Left colon (tissue), 2 donors: Measurements from ENCODE around the gene PITHD1. TPM values are rescaled to one million over a fixed set of nuclear protein-coding genes. Genes with fewer than 3 reads are reported as not detected.
"Not testable (repeated sequence)": the region's sequence is repeated elsewhere in the genome, so short reads cannot be mapped to it uniquely, and the experiment has no call there.

Experiments
- ATAC-seq: fragments of 200-7000 bp; cut with Tn5 transposase; one replicate; pipeline ENCODE4 v1.9.1; 2020; ENCODE audit warnings: mild to moderate bottlenecking, moderate library complexity
- DNase-seq, 2 donors: peaks; one replicate each; pipeline ENCODE4 v3.0.0-alpha.2; 2020
- intact Hi-C, 2 donors: fragments of 100-400 bp; cut with DNase I in 1 of 2; cut with micrococcal nuclease in 1 of 2; formaldehyde crosslinking; loops; one replicate each; pipeline versions ENCODE4 v1.11.2 to v1.14.0; 2022; cut with DNase I, micrococcal nuclease
- total RNA-seq, 2 donors: library from RNA; stranded (reverse); fragmentation: NEBNext Ultra II Directional; extraction: Animal tissue kit (Norgen Biotek cat#: 25700); gene quantifications; one replicate each; pipeline ENCODE4 v1.2.1, GENCODE V29; 2021
- donor health status: DM: no; HTN: no; CAD: no.
- donor health status: DM: yes; HTN: yes; CAD: no.

The PITHD1 gene
- total RNA-seq, 2 donors from 2014 or later, result 38.2 to 43.4 TPM

DNA sequence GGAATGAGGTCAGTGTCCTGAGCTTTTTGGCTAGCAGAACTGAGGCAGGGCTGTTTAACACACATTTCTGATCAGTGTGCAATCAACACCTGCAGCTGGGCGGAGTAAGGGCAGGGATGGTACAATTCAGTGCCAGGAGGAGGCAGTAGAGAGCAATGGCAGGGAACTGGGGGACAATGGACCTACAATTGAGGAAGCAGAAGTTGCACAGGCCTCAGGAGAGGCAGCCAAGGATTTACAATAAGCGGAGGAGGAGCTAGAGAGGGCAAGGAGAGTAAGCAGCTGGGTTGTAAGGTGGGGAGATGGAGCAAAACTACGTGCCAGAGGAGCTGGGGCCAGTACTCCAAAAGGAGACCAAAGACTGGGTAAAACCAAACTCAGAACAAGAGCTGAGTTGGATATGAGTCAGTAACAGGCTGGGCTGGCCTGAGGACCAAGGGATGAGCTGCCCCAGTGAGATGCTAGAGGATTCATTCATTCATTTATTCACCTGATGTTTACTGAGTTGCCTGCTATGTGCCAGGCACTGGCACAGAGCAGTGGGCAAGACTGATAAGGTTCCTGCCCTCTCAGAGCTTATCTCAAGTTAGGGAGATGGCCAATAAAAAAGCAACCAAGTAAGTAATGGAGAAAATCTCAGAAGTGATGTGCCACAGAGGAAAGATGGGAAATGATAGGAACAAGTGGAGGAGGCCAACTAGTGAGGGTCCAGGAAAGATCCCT lies 32.8 kb downstream of the PITHD1 start:
- intact Hi-C loops, result loop anchor here in 1 of 2 donors (10.0 kb wide), 1 partner anchor 104 kb away; the partner anchor contains the start of gene CNR2
- peak; percentile 80 to 83 for DNase-seq
- ATAC-seq, result peak; percentile 92

DNA sequence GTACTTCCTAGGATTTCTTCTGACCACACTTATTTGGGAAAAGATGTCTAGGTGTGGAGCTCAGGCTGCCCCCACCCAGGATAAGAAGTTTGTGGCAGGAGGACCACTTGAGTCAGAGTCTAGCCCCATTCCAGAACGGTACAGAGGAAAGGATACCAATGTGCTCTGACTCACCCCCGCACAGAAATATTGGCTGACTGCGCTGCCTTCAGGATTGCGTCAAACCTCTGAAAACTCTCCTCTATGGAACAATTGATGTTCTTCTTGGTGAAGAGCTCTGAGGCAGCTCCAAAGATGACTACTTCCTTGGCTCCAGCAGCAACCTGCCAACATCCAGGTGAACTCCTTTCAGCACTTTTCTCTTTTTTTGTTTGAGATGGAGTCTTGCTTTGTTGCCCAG lies 35.8 kb downstream of the PITHD1 start:
- no peak for DNase-seq
- intact Hi-C loops, result loop anchor here in 1 of 2 donors (10.0 kb wide), 1 partner anchor 101 kb away; the partner anchor contains the start of gene CNR2
- no peak for ATAC-seq

- intact Hi-C loops, result loop anchor here in 1 of 2 donors (10.0 kb wide), 1 partner anchor 98 kb away; the partner anchor contains the start of gene CNR2
- no peak for DNase-seq
- no peak for ATAC-seq
Observed at GRCh38 chr1:23816361-23816760, 38.1 kb downstream of the PITHD1 start.

- no peak for ATAC-seq
- DNase-seq, result no peak
- intact Hi-C loops, result loop anchor here in 1 of 2 donors (10.0 kb wide), 1 partner anchor 98 kb away; the partner anchor contains the start of gene CNR2
Observed at GRCh38 chr1:23816906-23817305, 38.7 kb downstream of the PITHD1 start.

- intact Hi-C loops, result loop anchor here in 1 of 2 donors (10.0 kb wide), 1 partner anchor 97 kb away; the partner anchor contains the start of gene CNR2
- DNase-seq, result no peak
- ATAC-seq, result no peak
Observed at GRCh38 chr1:23817633-23818032, 39.4 kb downstream of the PITHD1 start.

DNA sequence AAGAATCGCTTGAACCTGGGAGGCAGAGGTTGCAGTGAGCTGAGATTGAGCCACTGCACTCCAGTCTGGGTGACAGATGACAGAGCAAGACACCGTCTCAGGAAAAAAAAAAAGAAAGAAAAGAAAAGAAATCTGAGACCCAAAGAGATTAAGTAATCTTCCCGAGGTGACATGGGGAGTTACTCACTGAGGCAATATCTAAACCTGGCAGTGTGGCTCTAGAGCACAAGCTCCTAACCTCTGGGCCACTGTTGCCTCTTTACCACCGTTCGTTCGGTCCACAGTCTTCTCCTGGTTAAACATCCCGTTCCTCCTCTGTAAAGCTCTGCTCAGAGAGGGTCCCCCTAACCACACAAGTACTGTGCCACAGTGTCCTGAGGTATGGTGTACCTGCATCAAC lies 45.5 kb downstream of the PITHD1 start:
- DNase-seq, result no peak
- no peak for ATAC-seq
- intact Hi-C loops, result no loop called here

- DNase-seq (no peak), ATAC-seq (peak; percentile 53)
- intact Hi-C loops, result no loop called here
Observed at GRCh38 chr1:23824711-23825075, 46.5 kb downstream of the PITHD1 start.

- ATAC-seq, result peak; percentile 99
Observed at GRCh38 chr1:23825076-23825761, 47.0 kb downstream of the PITHD1 start, which contains the start of gene HMGCL. HMGCL (minus strand) TSS chr1:23825429; CDS start chr1:23825415, 14 bp downstream.

GRCh38 chr1:23825762-23826522 lies 47.7 kb downstream of the PITHD1 start:
- intact Hi-C loops, result no loop called here
- no peak for ATAC-seq
- no peak for DNase-seq

More at GRCh38 chr1:23825076-23825761, 47.0 kb downstream of the PITHD1 start, which contains the start of gene HMGCL:
- intact Hi-C loops, result no loop called here
- DNase-seq, result peak; percentile 91 to 94

DNA sequence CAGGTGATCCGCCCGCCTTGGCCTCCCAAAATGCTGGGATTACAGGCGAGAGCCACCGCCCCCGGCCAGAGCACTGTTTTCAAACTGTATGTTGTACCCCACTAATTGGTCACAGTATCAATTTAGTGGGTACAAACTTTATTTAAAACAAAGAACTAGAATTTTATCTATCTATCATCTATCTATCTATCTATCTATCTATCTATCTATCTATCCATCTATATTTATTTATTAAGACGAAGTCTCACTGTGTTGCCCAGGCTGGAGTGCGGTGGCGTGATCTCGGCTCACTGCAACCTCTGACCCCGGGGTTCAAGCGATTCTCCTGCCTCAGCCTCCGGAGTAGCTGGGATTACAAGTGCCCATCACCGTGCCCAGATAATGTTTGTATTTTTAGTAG lies 48.4 kb downstream of the PITHD1 start:
- intact Hi-C loops, ATAC-seq: not testable (repeated sequence)

GRCh38 chr1:23827717-23828116 lies 49.5 kb downstream of the PITHD1 start:
- no peak for ATAC-seq
- intact Hi-C loops, result no loop called here

More for the DNA sequence above, 48.4 kb downstream of the PITHD1 start:
- DNase-seq, result not testable (repeated sequence)

GRCh38 chr1:23834156-23834555 lies 55.9 kb downstream of the PITHD1 start:
- intact Hi-C loops, ATAC-seq, DNase-seq: not testable (repeated sequence)

More at GRCh38 chr1:23827717-23828116, 49.5 kb downstream of the PITHD1 start:
- DNase-seq, result no peak

- ATAC-seq, result no peak
Observed at GRCh38 chr1:23836037-23836436, 57.8 kb downstream of the PITHD1 start.

More at GRCh38 chr1:23836037-23836436, 57.8 kb downstream of the PITHD1 start:
- intact Hi-C loops, result no loop called here
- no peak for DNase-seq

Other genes starting within 250 kb of the PITHD1 start
- gene E2F2, start 247.2 kb upstream of the PITHD1 start, total RNA-seq, result 10 to 100 TPM; 10.9 to 12.1 TPM
- 100 to 1,000 TPM; 131 to 223 TPM for gene ID3, start 218.9 kb upstream of the PITHD1 start, total RNA-seq
- gene RPL11, start 86.6 kb upstream of the PITHD1 start, total RNA-seq, result 100 to 1,000 TPM; 818 to 848 TPM
- 10 to 100 TPM; 29.6 to 34.7 TPM for gene ELOA, start 34.9 kb upstream of the PITHD1 start, total RNA-seq
- gene LYPLA2, start 12.7 kb downstream of the PITHD1 start, total RNA-seq, result 10 to 100 TPM; 85.3 to 97.2 TPM
- gene GALE, start 22.3 kb downstream of the PITHD1 start, total RNA-seq, result 100 to 1,000 TPM; 129 to 183 TPM
- 10 to 100 TPM; 85.3 to 95.1 TPM for gene HMGCL, start 47.0 kb downstream of the PITHD1 start, total RNA-seq
- gene FUCA1, start 89.9 kb downstream of the PITHD1 start, total RNA-seq, result 100 to 1,000 TPM; 157 to 212 TPM
- gene CNR2, start 134.9 kb downstream of the PITHD1 start, total RNA-seq, result under 1 TPM; 0.09 to 0.39 TPM
- gene PNRC2, start 181.4 kb downstream of the PITHD1 start, total RNA-seq, result 100 to 1,000 TPM; 111 to 156 TPM
- 10 to 100 TPM; 66.5 to 84.0 TPM for gene SRSF10, start 201.9 kb downstream of the PITHD1 start, total RNA-seq